HG02610 (cell line): ENCODE data around the gene CHST1.

Source experiments
- ATAC-seq: cut with Tn5 transposase; IDR thresholded peaks from one replicate; pipeline ENCODE4 v1.9.1; 2021; ENCODE audit warnings: mild to moderate bottlenecking, moderate library complexity; ENCODE audit not compliant: unreplicated experiment

CHST1 gene

GRCh38 chr11:45646275-45646927 is 19.0 kb downstream of the CHST1 start:
- ATAC-seq: no peak

GRCh38 chr11:45644981-45645889 is 20.2 kb downstream of the CHST1 start:
- no peak for ATAC-seq

GRCh38 chr11:45643598-45644260 is 21.7 kb downstream of the CHST1 start:
- ATAC-seq: no peak

GRCh38 chr11:45641961-45642360 is 23.5 kb downstream of the CHST1 start:
- no peak for ATAC-seq

GRCh38 chr11:45638051-45638450 is 27.4 kb downstream of the CHST1 start:
- no peak for ATAC-seq

- no peak for ATAC-seq
Measured at GRCh38 chr11:45635907-45636306, 29.5 kb downstream of the CHST1 start.

GRCh38 chr11:45625611-45626010 is 39.8 kb downstream of the CHST1 start:
- ATAC-seq: no peak

GRCh38 chr11:45624095-45624494 is 41.3 kb downstream of the CHST1 start:
- ATAC-seq: no peak

GRCh38 chr11:45622861-45623260 is 42.6 kb downstream of the CHST1 start:
- no peak for ATAC-seq

- ATAC-seq: no peak
Measured at GRCh38 chr11:45622283-45622682, 43.1 kb downstream of the CHST1 start.

- ATAC-seq: no peak
Measured at GRCh38 chr11:45621588-45621987, 43.8 kb downstream of the CHST1 start.

GRCh38 chr11:45620243-45620642 is 45.2 kb downstream of the CHST1 start:
- ATAC-seq: no peak

GRCh38 chr11:45618897-45619296 is 46.5 kb downstream of the CHST1 start:
- no peak for ATAC-seq

GRCh38 chr11:45617871-45618601 is 47.4 kb downstream of the CHST1 start:
- ATAC-seq: no peak

- no peak for ATAC-seq
Measured at GRCh38 chr11:45616802-45617549, 48.4 kb downstream of the CHST1 start.

- ATAC-seq: no peak
Measured at GRCh38 chr11:45615182-45615792, 50.1 kb downstream of the CHST1 start.

- ATAC-seq: no peak
Measured at GRCh38 chr11:45614196-45614828, 51.1 kb downstream of the CHST1 start.

GRCh38 chr11:45610627-45611026 is 54.8 kb downstream of the CHST1 start:
- ATAC-seq: no peak

GRCh38 chr11:45609902-45610301 is 55.5 kb downstream of the CHST1 start:
- ATAC-seq: no peak
